GM12892 (cell line): ENCODE measurements around the gene TSGA10.

Source experiments
- POLR2A ChIP-seq: IDR thresholded peaks from 2 replicates; pipeline ENCODE4 v1.6.1; 2011; ENCODE audit warnings: low read depth, low read length, control low read depth
- POLR2AphosphoS5 ChIP-seq: IDR thresholded peaks from 2 replicates; pipeline ENCODE4 v1.6.1; 2011; ENCODE audit warnings: low read depth, low read length, control low read depth
- TAF1 ChIP-seq: IDR thresholded peaks from 2 replicates; pipeline ENCODE4 v1.6.1; 2011; ENCODE audit warnings: low read depth, mild to moderate bottlenecking, control low read depth, low read length, borderline replicate concordance

DNA sequence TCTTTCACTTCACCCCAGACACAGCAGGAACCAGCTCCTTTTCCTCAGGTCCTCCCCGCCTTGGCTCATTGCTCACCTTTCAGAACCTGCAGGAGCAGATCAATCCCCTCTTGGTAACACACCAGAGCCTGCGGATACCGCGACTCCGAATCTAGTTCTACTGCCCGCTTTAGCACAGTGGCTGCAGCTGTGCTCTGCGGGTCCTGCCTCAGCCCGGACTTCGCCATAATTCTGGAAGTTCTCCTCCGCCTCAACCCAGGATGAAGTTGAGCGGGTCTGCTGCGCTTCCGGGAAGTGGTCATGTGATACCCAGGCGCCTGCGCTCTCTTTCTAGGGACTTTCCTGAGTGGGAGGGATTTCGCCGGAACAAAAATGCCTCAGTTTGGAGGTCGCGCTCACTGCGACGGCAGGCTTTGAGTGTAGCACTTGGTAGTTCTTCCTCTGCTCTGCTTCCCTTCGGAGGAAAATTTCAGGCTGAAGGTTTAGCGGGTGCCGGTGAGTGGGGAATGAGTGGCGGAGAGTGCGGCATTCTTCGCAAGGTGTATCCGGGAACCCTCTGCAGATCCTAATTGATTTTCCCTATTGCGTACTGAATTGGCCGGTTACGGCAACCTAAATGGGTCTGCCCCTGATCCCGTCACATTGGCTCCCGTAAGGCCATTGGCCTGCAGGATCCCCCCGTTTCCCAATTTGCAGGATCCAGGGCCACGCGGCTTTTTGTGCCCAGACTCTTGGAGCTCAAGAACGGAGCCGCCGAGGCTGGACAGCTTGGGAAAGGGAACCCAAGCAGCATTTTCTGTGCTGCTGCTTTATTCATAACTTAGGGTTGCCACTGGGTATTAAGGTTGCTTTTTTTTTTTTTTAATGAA, 26.2 kb upstream of the TSGA10 start, which contains the start of the genes MITD1 and MRPL30:
- TF ChIP-seq POLR2A (peak; percentile 95), POLR2AphosphoS5 (peak; percentile 94), TAF1 (peak; percentile 97)
